Endothelial cell of umbilical vein (primary cell): ENCODE measurements around the gene EYS. TPM values are rescaled to one million over a fixed set of nuclear protein-coding genes. Genes with fewer than 3 reads are reported as not detected.

Source experiments
- BruUV-seq: library from RNA; stranded (reverse); fragments of 400-500 nt; replicated peaks from 2 replicates; lab custom pipeline; 2021; lab: Mats Ljungman, UMichigan
- CTCF ChIA-PET: fragments of 300-600, 350-600 bp; sonication (Branson Sonifier 250); formaldehyde crosslinking; loops from one replicate; lab custom pipeline; 2021; ENCODE audit warnings: antibody characterized with exemption, inconsistent platforms; lab: Charles Lee
- POLR2A ChIA-PET: fragments of 300-600, 350-600 bp; sonication (Branson Sonifier 250); formaldehyde crosslinking; loops from one replicate; lab custom pipeline; 2021; ENCODE audit warnings: antibody characterized with exemption, inconsistent platforms; lab: Charles Lee
- DNase-seq: peaks from one replicate; pipeline ENCODE4 v3.0.0-alpha.2; 2011; ENCODE audit warnings: low read depth, low spot score
- FAIRE-seq: peaks from 2 replicates; lab custom pipeline; 2011; peaks lifted over from hg19 to GRCh38; lab: Jason Lieb, UNC
- H2AFZ ChIP-seq: 2 replicates; pipeline ENCODE4 v1.6.0; 2012; ENCODE audit warnings: low read depth, low read length, control low read depth, inconsistent platforms
- H3K27ac ChIP-seq: 2 replicates; pipeline ENCODE4 v1.5.1; 2011; ENCODE audit warnings: low read depth, mild to moderate bottlenecking, control low read depth, low read length, moderate library complexity; ENCODE audit not compliant: insufficient read depth
- H3K27me3 ChIP-seq, 2 experiments: 2 replicates each; pipeline versions ENCODE4 v1.6.0 to v1.6.1; 2011; ENCODE audit warnings: low read length in 2 of 2, mixed read lengths in 1 of 2; ENCODE audit not compliant: control insufficient read depth in 2 of 2, insufficient read depth in 2 of 2
- H3K36me3 ChIP-seq, 2 experiments: 2 replicates in 1 of 2; 3 replicates in 1 of 2; pipeline ENCODE4 v1.5.1; 2011; ENCODE audit warnings: low read length in 2 of 2, mild to moderate bottlenecking in 1 of 2, moderate library complexity in 1 of 2; ENCODE audit not compliant: control insufficient read depth in 2 of 2, insufficient read depth in 2 of 2; ENCODE audit errors: extremely low read depth in 1 of 2
- H3K4me1 ChIP-seq: 3 replicates; pipeline ENCODE4 v1.5.1; 2011; ENCODE audit warnings: mild to moderate bottlenecking, low read length; ENCODE audit not compliant: control insufficient read depth, insufficient read depth; ENCODE audit errors: extremely low read depth
- H3K4me2 ChIP-seq: 2 replicates; pipeline ENCODE4 v1.6.1; 2011; ENCODE audit warnings: low read length, control low read depth, mixed read lengths; ENCODE audit not compliant: insufficient read depth
- H3K4me3 ChIP-seq, 3 experiments: fragments of 200-600 bp in 1 of 3; sonication (generic), shearing (Covaris generic) in 1 of 3; replicated peaks in 1 of 3; 2 replicates each; pipeline ENCODE4 v1.5.1; 2011 to 2016; ENCODE audit warnings: control low read depth in 3 of 3, low read length in 3 of 3, mild to moderate bottlenecking in 2 of 3, inconsistent platforms in 1 of 3, low read depth in 1 of 3, moderate library complexity in 1 of 3; ENCODE audit not compliant: insufficient read depth in 1 of 3
- H3K79me2 ChIP-seq: 2 replicates; pipeline ENCODE4 v1.6.0; 2012; ENCODE audit warnings: low read length, inconsistent platforms; ENCODE audit not compliant: control insufficient read depth, insufficient read depth
- H3K9ac ChIP-seq: replicated peaks from 2 replicates; pipeline ENCODE3; 2011; ENCODE audit warnings: low read length, control low read depth; ENCODE audit not compliant: insufficient read depth; ENCODE audit errors: extremely low read depth
- H3K9me1 ChIP-seq: replicated peaks from 3 replicates; pipeline ENCODE4 v1.6.0; 2011; ENCODE audit warnings: mild to moderate bottlenecking, low read length; ENCODE audit not compliant: control insufficient read depth, insufficient read depth; ENCODE audit errors: extremely low read depth
- H3K9me3 ChIP-seq: replicated peaks from 2 replicates; pipeline ENCODE4 v1.5.1; 2012; ENCODE audit warnings: low read length, inconsistent platforms; ENCODE audit not compliant: control insufficient read depth, insufficient read depth
- H4K20me1 ChIP-seq: replicated peaks from 2 replicates; pipeline ENCODE3; 2011; ENCODE audit warnings: mild to moderate bottlenecking, low read length; ENCODE audit not compliant: control insufficient read depth, insufficient read depth; ENCODE audit errors: extremely low read depth
- EZH2 ChIP-seq: IDR thresholded peaks from 2 replicates; pipeline ENCODE4 v1.6.1; 2012; ENCODE audit warnings: borderline replicate concordance, low read depth, mild to moderate bottlenecking, moderate library complexity, low read length, inconsistent platforms; ENCODE audit not compliant: severe bottlenecking
- FOS ChIP-seq: IDR thresholded peaks from 2 replicates; pipeline ENCODE4 v1.6.1; 2011; ENCODE audit warnings: mild to moderate bottlenecking, low read length, moderate library complexity, borderline replicate concordance; ENCODE audit not compliant: insufficient read depth
- GATA2 ChIP-seq: IDR thresholded peaks from 2 replicates; pipeline ENCODE4 v1.7.0; 2011; ENCODE audit warnings: low read depth, mild to moderate bottlenecking, moderate library complexity, mixed read lengths, low read length; ENCODE audit not compliant: insufficient read length, insufficient read depth
- MYC ChIP-seq: IDR thresholded peaks from one replicate; pipeline ENCODE4 v1.6.1; 2011; ENCODE audit warnings: mild to moderate bottlenecking, low read depth, low read length
- dilution Hi-C: fragments of 300-500 bp; cut with MboI; formaldehyde crosslinking; loops from one replicate; pipeline ENCODE4 v1.15.0; 2019; ENCODE audit warnings: low sequenced_read_pairs; ENCODE audit not compliant: extremely low pct_ligation_motif_present
- intact Hi-C: fragments of 100-400 bp; cut with micrococcal nuclease; formaldehyde crosslinking; loops from one replicate; pipeline ENCODE4 v1.10.0; 2022
- polyA plus RNA-seq, 4 experiments: library from polyadenylated mRNA; depleted of rRNA in 3 of 4; stranded (reverse) in 3 of 4; unstranded in 1 of 4; fragments of >200 nt; gene quantifications; 2 replicates each; pipeline versions ENCODE4 v1.2.1 to v1.2.3, GENCODE V29; 2011 to 2012; ENCODE audit warnings: missing spikeins in 1 of 4
- total RNA-seq: library from RNA; stranded (reverse); gene quantifications from 2 replicates; pipeline ENCODE4 v1.2.3, GENCODE V29; 2021
- TF ChIP-seq, protein P1 (sequence below): IDR thresholded peaks from 2 replicates; pipeline ENCODE4 v1.6.1; 2011; ENCODE audit not compliant: insufficient read depth, insufficient read length
- TF ChIP-seq, protein P2 (sequence below), 2 donors: IDR thresholded peaks; 1 replicate in 1 of 2; 2 replicates in 1 of 2; pipeline ENCODE4 v1.5.1; 2011; ENCODE audit warnings: low read length in 2 of 2, mild to moderate bottlenecking in 2 of 2, moderate library complexity in 2 of 2, control low read depth in 1 of 2, inconsistent platforms in 1 of 2, low read depth in 1 of 2; ENCODE audit not compliant: insufficient read depth in 1 of 2; ENCODE audit errors: extremely low read depth in 1 of 2

The EYS gene
- total and polyA plus RNA-seq, 2 donors (not counting 3 experiments of a cell fraction or from before 2014, with no cell fraction given) = 0.01 to 0.27 TPM

DNA sequence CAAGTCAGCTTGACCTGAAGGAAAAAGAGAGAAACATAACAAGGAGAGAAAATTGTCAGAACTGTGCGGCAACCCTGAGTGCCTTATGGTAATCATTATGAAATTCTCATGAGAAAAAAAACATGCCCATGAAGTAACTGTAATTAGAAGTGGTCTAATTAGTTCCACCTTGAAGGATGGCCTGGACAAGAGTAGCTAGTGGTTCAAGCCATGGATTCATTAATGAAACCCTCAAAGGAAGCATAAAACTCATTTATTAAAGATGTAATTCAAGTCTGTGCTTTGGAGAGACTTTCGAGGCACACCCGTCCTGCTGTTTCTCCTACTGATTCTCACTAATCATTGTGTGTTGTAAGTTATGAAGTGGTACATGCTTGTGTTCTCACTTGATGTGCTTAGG lies 1911.2 kb downstream of the EYS start:
- ChIA-PET POLR2A (no interaction called here), CTCF (no interaction called here)
- Histone ChIP-seq H3K4me1 (peaks cover 6% of the 10 kb centered on the region), H3K36me3 (no peaks in the 10 kb centered on the region), H3K4me3 (no peak overlapping the region), H4K20me1 (no peaks in the 10 kb centered on the region), H2AFZ (no peak overlapping the region), H3K27me3 (peaks cover 0 to 5% of the 10 kb centered on the region in 2 experiments), H3K9me3 (no peaks in the 10 kb centered on the region), H3K9ac (no peak overlapping the region), H3K4me2 (no peak overlapping the region), H3K27ac (no peak overlapping the region), H3K9me1 (no peaks in the 10 kb centered on the region), H3K79me2 (no peaks in the 10 kb centered on the region)
- no TSS peak for BruUV-seq
- TF ChIP-seq, protein P1, sequence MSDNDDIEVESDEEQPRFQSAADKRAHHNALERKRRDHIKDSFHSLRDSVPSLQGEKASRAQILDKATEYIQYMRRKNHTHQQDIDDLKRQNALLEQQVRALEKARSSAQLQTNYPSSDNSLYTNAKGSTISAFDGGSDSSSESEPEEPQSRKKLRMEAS = no peak
- TF ChIP-seq, protein P2, sequence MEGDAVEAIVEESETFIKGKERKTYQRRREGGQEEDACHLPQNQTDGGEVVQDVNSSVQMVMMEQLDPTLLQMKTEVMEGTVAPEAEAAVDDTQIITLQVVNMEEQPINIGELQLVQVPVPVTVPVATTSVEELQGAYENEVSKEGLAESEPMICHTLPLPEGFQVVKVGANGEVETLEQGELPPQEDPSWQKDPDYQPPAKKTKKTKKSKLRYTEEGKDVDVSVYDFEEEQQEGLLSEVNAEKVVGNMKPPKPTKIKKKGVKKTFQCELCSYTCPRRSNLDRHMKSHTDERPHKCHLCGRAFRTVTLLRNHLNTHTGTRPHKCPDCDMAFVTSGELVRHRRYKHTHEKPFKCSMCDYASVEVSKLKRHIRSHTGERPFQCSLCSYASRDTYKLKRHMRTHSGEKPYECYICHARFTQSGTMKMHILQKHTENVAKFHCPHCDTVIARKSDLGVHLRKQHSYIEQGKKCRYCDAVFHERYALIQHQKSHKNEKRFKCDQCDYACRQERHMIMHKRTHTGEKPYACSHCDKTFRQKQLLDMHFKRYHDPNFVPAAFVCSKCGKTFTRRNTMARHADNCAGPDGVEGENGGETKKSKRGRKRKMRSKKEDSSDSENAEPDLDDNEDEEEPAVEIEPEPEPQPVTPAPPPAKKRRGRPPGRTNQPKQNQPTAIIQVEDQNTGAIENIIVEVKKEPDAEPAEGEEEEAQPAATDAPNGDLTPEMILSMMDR (IDR thresholded peaks at IDR 0.05; ENCODE audit: extremely low read depth in 1 of 2, insufficient read depth in 1 of 2, low read depth in 1 of 2, low read length in 2 of 2) = no peak
- TF ChIP-seq EZH2 = no peak
- TF ChIP-seq FOS = no peak
- no peak for FAIRE-seq
- no peak for DNase-seq
- intact Hi-C loops = no loop called here
- dilution Hi-C loops = no loop called here

DNA sequence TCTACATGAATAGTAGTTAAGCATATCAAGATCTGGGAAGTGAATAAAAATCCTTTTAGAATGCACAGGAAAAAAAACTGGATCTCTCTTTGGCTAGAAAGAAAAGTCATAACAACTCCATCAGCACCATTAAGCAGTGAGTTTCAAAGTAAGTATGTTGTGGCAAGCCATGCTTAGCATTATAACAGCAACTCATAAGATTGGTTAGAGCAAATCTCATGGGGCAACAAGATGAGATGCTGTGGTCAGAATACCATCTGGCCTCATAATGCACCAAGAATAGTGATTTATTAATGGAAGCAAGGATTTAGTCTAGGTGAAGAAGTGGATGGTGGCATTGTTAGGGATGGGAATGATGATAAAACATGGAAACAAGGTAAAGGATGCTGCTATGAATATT lies 1912.0 kb downstream of the EYS start:
- dilution Hi-C loops (no loop called here), intact Hi-C loops (no loop called here)
- DNase-seq = no peak
- Histone ChIP-seq H3K27ac (no peak overlapping the region), H3K27me3 (peaks cover 0 to 5% of the 10 kb centered on the region in 2 experiments), H3K9me1 (no peaks in the 10 kb centered on the region), H4K20me1 (no peaks in the 10 kb centered on the region), H2AFZ (peak overlapping the region; percentile 14), H3K4me2 (no peak overlapping the region), H3K4me1 (peaks cover 6% of the 10 kb centered on the region), H3K4me3 (no peak overlapping the region), H3K9me3 (no peaks in the 10 kb centered on the region), H3K36me3 (no peaks in the 10 kb centered on the region), H3K79me2 (no peaks in the 10 kb centered on the region), H3K9ac (no peak overlapping the region)
- no TSS peak for BruUV-seq
- CTCF ChIA-PET = interaction anchor here (0.7 to 0.8 kb wide), 2 partner anchors 8 to 443 kb away, joined by 3 to 4 read pairs; no protein-coding TSS in a partner anchor
- TF ChIP-seq GATA2 = peak; percentile 40
- TF ChIP-seq, protein P2 (IDR thresholded peaks at IDR 0.05; ENCODE audit: extremely low read depth in 1 of 2, insufficient read depth in 1 of 2, low read depth in 1 of 2, low read length in 2 of 2) = no peak
- no peak for TF ChIP-seq MYC
- no peak for FAIRE-seq
- POLR2A ChIA-PET = no interaction called here
